Measurements from ENCODE around the gene TTLL3. TPM values are rescaled to one million over a fixed set of nuclear protein-coding genes. Genes with fewer than 3 reads are reported as not detected.

The TTLL3 gene
- total RNA-seq, 1 experiment from 2014 or later = 10.3 TPM

DNA sequence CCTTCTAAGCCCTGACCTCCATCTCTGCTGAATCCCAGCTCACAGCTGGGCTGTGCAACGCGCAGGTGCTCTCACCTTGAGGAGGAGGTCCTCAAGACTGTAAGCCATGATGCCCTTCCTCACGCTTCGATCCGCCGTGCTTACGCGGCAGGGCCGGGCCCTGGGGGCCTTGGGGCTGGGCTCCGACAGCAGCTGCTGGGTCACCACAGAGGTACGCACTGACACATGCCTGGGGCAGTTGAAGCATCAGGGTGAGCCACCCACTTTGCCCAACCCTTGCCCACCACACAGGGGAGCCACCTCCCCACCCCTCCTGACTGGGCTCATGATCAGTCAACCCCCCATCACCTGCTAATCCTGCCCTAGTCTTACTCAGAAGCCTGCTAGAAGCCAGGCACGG lies 66.9 kb downstream of the TTLL3 start:
- no peaks in the 10 kb centered on the region for H3K27me3 Mint-ChIP-seq (ENCODE audit: insufficient read depth, unreplicated experiment)
- H3K27me3 ChIP-seq (replicated peaks; ENCODE audit: control insufficient read depth, insufficient read depth, low read length) = no peaks in the 10 kb centered on the region
- H3K36me3 Mint-ChIP-seq (ENCODE audit: insufficient read depth, unreplicated experiment) = no peaks in the 10 kb centered on the region
- ChIA-PET POLR2A (no interaction called here), CTCF (no interaction called here)
- intact Hi-C loops (cut with micrococcal nuclease; ENCODE audit: unreplicated experiment) = no loop called here
- H3K4me3 ChIP-seq (ENCODE audit: low read depth, low read length) = no peak overlapping the region
- no peak overlapping the region for H3K4me3 Mint-ChIP-seq (ENCODE audit: unreplicated experiment)
- H3K9me3 ChIP-seq = no peaks in the 10 kb centered on the region
- peaks cover 13% of the 10 kb centered on the region for H3K4me1 Mint-ChIP-seq (ENCODE audit: low read depth, unreplicated experiment)
- DNase-seq = no peak
- no peaks in the 10 kb centered on the region for H3K36me3 ChIP-seq (ENCODE audit: control insufficient read depth, insufficient read depth, low read length)
- H3K9me3 Mint-ChIP-seq (ENCODE audit: unreplicated experiment) = no peaks in the 10 kb centered on the region
- no TSS peak for BruUV-seq (replicated peaks)
- H3K27ac Mint-ChIP-seq (ENCODE audit: unreplicated experiment) = no peak overlapping the region
- H3K4me1 ChIP-seq = peaks cover 26% of the 10 kb centered on the region
- TF ChIP-seq, protein P1, sequence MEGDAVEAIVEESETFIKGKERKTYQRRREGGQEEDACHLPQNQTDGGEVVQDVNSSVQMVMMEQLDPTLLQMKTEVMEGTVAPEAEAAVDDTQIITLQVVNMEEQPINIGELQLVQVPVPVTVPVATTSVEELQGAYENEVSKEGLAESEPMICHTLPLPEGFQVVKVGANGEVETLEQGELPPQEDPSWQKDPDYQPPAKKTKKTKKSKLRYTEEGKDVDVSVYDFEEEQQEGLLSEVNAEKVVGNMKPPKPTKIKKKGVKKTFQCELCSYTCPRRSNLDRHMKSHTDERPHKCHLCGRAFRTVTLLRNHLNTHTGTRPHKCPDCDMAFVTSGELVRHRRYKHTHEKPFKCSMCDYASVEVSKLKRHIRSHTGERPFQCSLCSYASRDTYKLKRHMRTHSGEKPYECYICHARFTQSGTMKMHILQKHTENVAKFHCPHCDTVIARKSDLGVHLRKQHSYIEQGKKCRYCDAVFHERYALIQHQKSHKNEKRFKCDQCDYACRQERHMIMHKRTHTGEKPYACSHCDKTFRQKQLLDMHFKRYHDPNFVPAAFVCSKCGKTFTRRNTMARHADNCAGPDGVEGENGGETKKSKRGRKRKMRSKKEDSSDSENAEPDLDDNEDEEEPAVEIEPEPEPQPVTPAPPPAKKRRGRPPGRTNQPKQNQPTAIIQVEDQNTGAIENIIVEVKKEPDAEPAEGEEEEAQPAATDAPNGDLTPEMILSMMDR (IDR thresholded peaks at IDR 0.05; ENCODE audit: insufficient read depth in 1 of 2, low read depth in 1 of 2, low read length in 1 of 2, severe bottlenecking in 1 of 2, unreplicated experiment in 1 of 2) = no peak

DNA sequence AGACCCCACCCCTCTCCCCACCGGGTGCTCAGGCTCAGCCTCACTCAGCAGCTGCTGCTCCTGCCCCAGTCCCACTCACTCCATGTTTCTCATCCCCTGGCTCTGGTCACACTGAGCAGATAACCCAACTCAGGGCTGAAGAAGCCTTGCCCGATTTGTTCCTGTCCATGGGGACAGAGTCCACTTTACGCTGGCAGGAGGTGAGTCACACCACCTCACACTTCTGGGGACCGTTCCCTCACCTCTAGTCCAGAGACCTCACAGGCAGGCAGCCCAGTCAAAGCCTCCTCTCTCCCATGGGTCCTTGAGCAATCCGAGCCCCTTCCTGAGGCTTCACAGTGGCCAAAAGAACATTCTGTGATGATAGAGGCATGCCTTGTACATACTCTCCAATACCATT lies 68.6 kb downstream of the TTLL3 start:
- no peak overlapping the region for H3K4me3 ChIP-seq (ENCODE audit: low read depth, low read length)
- Mint-ChIP-seq H3K4me3 (ENCODE audit: unreplicated experiment) (peak overlapping the region; percentile 7), H3K27ac (ENCODE audit: unreplicated experiment) (peak overlapping the region; percentile 13)

DNA sequence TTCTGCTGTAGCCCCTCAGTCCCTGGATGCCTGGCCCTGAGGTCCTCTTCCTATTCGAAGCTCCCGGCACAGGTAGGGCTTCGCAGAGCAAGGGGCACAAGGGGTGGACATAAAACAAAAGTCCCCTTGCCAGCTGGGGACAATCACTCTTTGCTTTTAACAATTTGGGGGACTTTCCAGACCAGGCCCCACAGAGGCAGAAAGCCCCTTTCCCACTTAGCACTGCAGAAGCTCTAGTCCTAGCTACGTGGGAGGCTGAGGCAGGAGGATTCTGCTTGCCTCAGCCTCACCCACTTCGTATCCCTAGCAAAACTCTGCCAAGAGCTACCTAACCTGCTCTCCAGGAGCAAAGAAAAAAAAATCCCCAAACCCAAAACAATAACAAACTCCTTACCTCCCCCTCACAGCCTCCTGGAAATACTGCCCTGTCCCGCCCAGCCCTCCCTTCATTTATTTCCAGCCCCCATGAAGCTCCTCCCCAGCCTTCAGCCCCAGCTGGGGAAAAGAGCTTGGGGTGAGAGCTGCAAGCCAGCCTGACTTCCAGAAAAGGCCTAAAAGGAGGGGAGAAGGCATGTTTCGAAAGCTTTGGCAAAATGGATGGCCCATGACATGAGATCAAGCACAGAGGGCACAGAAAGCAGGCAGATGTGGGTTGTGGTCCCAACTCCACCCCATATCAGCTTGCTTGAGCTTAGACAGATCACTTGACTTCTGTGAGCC lies 69.9 kb downstream of the TTLL3 start, which contains the start of gene CIDEC:
Gene CIDEC, minus strand, starts transcription at position 424 of the 720 bp plus-strand sequence. CDS start 1,767 bp downstream, outside the sequence.
- intact Hi-C loops (cut with micrococcal nuclease; ENCODE audit: unreplicated experiment) = no loop called here
- TF ChIP-seq, protein P1 (IDR thresholded peaks at IDR 0.05; ENCODE audit: insufficient read depth in 1 of 2, low read depth in 1 of 2, low read length in 1 of 2, severe bottlenecking in 1 of 2, unreplicated experiment in 1 of 2) = no peak
- no TSS peak for BruUV-seq (replicated peaks)
- POLR2A ChIA-PET = interaction anchor here (0.6 kb wide), 2 partner anchors 37 to 73 kb away, joined by 6 to 9 read pairs; no protein-coding TSS in a partner anchor
- H3K4me1 ChIP-seq = peaks cover 34% of the 10 kb centered on the region
- no peaks in the 10 kb centered on the region for H3K27me3 ChIP-seq (replicated peaks; ENCODE audit: control insufficient read depth, insufficient read depth, low read length)
- no peak within 1 kb of the TSS for H3K4me3 Mint-ChIP-seq (ENCODE audit: unreplicated experiment)
- peaks cover 25% of the 10 kb centered on the region for H3K4me1 Mint-ChIP-seq (ENCODE audit: low read depth, unreplicated experiment)
- peak within 1 kb of the TSS; percentile 11 for H3K27ac Mint-ChIP-seq (ENCODE audit: unreplicated experiment)
- H3K9me3 Mint-ChIP-seq (ENCODE audit: unreplicated experiment) = no peaks in the 10 kb centered on the region
- CTCF ChIA-PET = no interaction called here
- H3K36me3 Mint-ChIP-seq (ENCODE audit: insufficient read depth, unreplicated experiment) = no peaks in the 10 kb centered on the region
- no peaks in the 10 kb centered on the region for H3K36me3 ChIP-seq (ENCODE audit: control insufficient read depth, insufficient read depth, low read length)
- no peak within 1 kb of the TSS for H3K4me3 ChIP-seq (ENCODE audit: low read depth, low read length)
- H3K9me3 ChIP-seq = no peaks in the 10 kb centered on the region
- DNase-seq = no peak
- no peaks in the 10 kb centered on the region for H3K27me3 Mint-ChIP-seq (ENCODE audit: insufficient read depth, unreplicated experiment)

More for the DNA sequence above, 68.6 kb downstream of the TTLL3 start:
- no peaks in the 10 kb centered on the region for H3K36me3 Mint-ChIP-seq (ENCODE audit: insufficient read depth, unreplicated experiment)
- no peaks in the 10 kb centered on the region for H3K27me3 Mint-ChIP-seq (ENCODE audit: insufficient read depth, unreplicated experiment)
- DNase-seq = peak; percentile 38 to 80
- POLR2A ChIA-PET = interaction anchor here (0.5 to 0.6 kb wide), 2 partner anchors 8 to 11 kb away, joined by 3 to 4 read pairs; no protein-coding TSS in a partner anchor
- H3K9me3 Mint-ChIP-seq (ENCODE audit: unreplicated experiment) = no peaks in the 10 kb centered on the region
- CTCF ChIA-PET = no interaction called here
- H3K9me3 ChIP-seq = no peaks in the 10 kb centered on the region
- no peaks in the 10 kb centered on the region for H3K27me3 ChIP-seq (replicated peaks; ENCODE audit: control insufficient read depth, insufficient read depth, low read length)
- TF ChIP-seq, protein P1 (IDR thresholded peaks at IDR 0.05; ENCODE audit: insufficient read depth in 1 of 2, low read depth in 1 of 2, low read length in 1 of 2, severe bottlenecking in 1 of 2, unreplicated experiment in 1 of 2) = no peak
- intact Hi-C loops (cut with micrococcal nuclease; ENCODE audit: unreplicated experiment) = no loop called here
- H3K4me1 ChIP-seq = peaks cover 26% of the 10 kb centered on the region
- peaks cover 13% of the 10 kb centered on the region for H3K4me1 Mint-ChIP-seq (ENCODE audit: low read depth, unreplicated experiment)
- no peaks in the 10 kb centered on the region for H3K36me3 ChIP-seq (ENCODE audit: control insufficient read depth, insufficient read depth, low read length)
- no TSS peak for BruUV-seq (replicated peaks)

Data from Caco-2 (cell line).